Testis (tissue), 3 donors: ENCODE measurements around the gene NRN1. TPM values are rescaled to one million over a fixed set of nuclear protein-coding genes. Genes with fewer than 3 reads are reported as not detected.

ENCODE experiments used
- DNase-seq: peaks from one replicate; pipeline ENCODE4 v3.0.0-alpha.2; 2019
- H3K27ac ChIP-seq, 2 donors: fragments of 200-600 bp; sonication (generic); one replicate each; pipeline ENCODE4 v1.5.1; 2019
- H3K27me3 ChIP-seq: fragments of 200-600 bp; sonication (generic); one replicate; pipeline ENCODE4 v1.5.1; 2019
- H3K36me3 ChIP-seq: fragments of 200-600 bp; sonication (generic); one replicate; pipeline ENCODE4 v1.5.1; 2017; ENCODE audit warnings: low read depth; ENCODE audit errors: missing control alignments
- H3K4me1 ChIP-seq: fragments of 200-600 bp; sonication (generic); one replicate; pipeline ENCODE4 v1.5.1; 2019
- H3K4me3 ChIP-seq, 2 donors: fragments of 200-600 bp; sonication (generic); one replicate each; pipeline ENCODE4 v1.5.1; 2017 to 2019
- H3K9me3 ChIP-seq: fragments of 200-600 bp; sonication (generic); one replicate; pipeline ENCODE4 v1.5.1; 2017
- CTCF ChIP-seq, 3 experiments: fragments of 450-650 bp in 2 of 3; fragments of 200-600 bp in 1 of 3; sonication (generic) in 1 of 3; IDR thresholded peaks; one replicate each; pipeline ENCODE4 v1.5.1; 2016 to 2019; ENCODE audit warnings: antibody characterized with exemption in 3 of 3, mild to moderate bottlenecking in 2 of 3, moderate library complexity in 1 of 3
- POLR2A ChIP-seq: fragments of 450-650 bp; IDR thresholded peaks from one replicate; pipeline ENCODE4 v1.6.1; 2017; ENCODE audit warnings: antibody characterized with exemption, mild to moderate bottlenecking, moderate library complexity
- WGBS, 2 donors: methylation state at CpG; one replicate each; pipeline ENCODE4 v1.1.5; 2018; 5-methylcytosine and 5-hydroxymethylcytosine counted together
- intact Hi-C: fragments of 100-400 bp; cut with DNase I; formaldehyde crosslinking; loops from one replicate; pipeline ENCODE4 v1.15.1; 2023; ENCODE audit warnings: low total_unique reads
- polyA plus RNA-seq: library from polyadenylated mRNA; stranded (reverse); fragments of 350-450 nt; fragmentation: Illumina TruSeq; extraction: RNeasy Lipid Tissue Mini Kit (QIAGEN cat#74804); gene quantifications from one replicate; pipeline ENCODE4 v1.2.3, GENCODE V29; 2014; ENCODE audit warnings: low read depth, low replicate concordance; ENCODE audit not compliant: insufficient read depth
- total RNA-seq, 2 donors: library from RNA; depleted of rRNA; stranded (reverse); fragments of >200 nt; gene quantifications; one replicate each; pipeline ENCODE4 v1.2.3, GENCODE V29; 2016

NRN1 gene
- total and polyA plus RNA-seq, 3 donors from 2014 or later = 0.31 to 5.7 (median 1.3) TPM

GRCh38 chr6:5998236-5998635 is 8.5 kb downstream of the NRN1 start:
- intact Hi-C loops = no loop called here
- peaks cover 18% of the 10 kb centered on the region for H3K4me1 ChIP-seq

GRCh38 chr6:5997420-5997987 is 9.2 kb downstream of the NRN1 start:
- intact Hi-C loops = no loop called here
- Histone ChIP-seq H3K4me1 (peaks cover 14% of the 10 kb centered on the region), H3K9me3 (no peaks in the 10 kb centered on the region), H3K36me3 (no peaks in the 10 kb centered on the region), H3K4me3 (no peak overlapping the region), H3K27ac (no peak overlapping the region), H3K27me3 (peaks cover 4% of the 10 kb centered on the region)
- TF ChIP-seq CTCF (IDR thresholded peaks at IDR 0.05) = no peak
- no peak for TF ChIP-seq POLR2A
- DNase-seq = no peak
- 14% methylated on average over 18 to 22 of the region's 22 CpGs for WGBS, 2 donors

More at GRCh38 chr6:5998236-5998635, 8.5 kb downstream of the NRN1 start:
- Histone ChIP-seq H3K9me3 (no peaks in the 10 kb centered on the region), H3K27me3 (no peaks in the 10 kb centered on the region), H3K27ac (no peak overlapping the region), H3K36me3 (no peaks in the 10 kb centered on the region), H3K4me3 (no peak overlapping the region)
- TF ChIP-seq CTCF (IDR thresholded peaks at IDR 0.05) (no peak), POLR2A (no peak)
- no peak for DNase-seq
- WGBS, 2 donors = 22 to 23% methylated on average over 9 of the region's 9 CpGs

GRCh38 chr6:5996714-5997419 is 9.9 kb downstream of the NRN1 start:
- Histone ChIP-seq H3K36me3 (no peaks in the 10 kb centered on the region), H3K4me1 (peaks cover 14% of the 10 kb centered on the region), H3K9me3 (no peaks in the 10 kb centered on the region), H3K27me3 (peaks cover 4% of the 10 kb centered on the region), H3K27ac (no peak overlapping the region), H3K4me3 (peak overlapping the region; percentile 1 to 39)
- TF ChIP-seq CTCF (IDR thresholded peaks at IDR 0.05) = no peak
- intact Hi-C loops = no loop called here
- 1 to 4% methylated on average over 43 to 47 of the region's 48 CpGs for WGBS, 2 donors
- DNase-seq = no peak

GRCh38 chr6:5995949-5996713 is 10.6 kb downstream of the NRN1 start:
- intact Hi-C loops = no loop called here
- TF ChIP-seq CTCF (IDR thresholded peaks at IDR 0.05) (no peak), POLR2A (no peak)
- Histone ChIP-seq H3K4me1 (peaks cover 14% of the 10 kb centered on the region), H3K36me3 (no peaks in the 10 kb centered on the region), H3K9me3 (no peaks in the 10 kb centered on the region), H3K4me3 (peak overlapping the region; percentile 1 to 39), H3K27ac (no peak overlapping the region), H3K27me3 (peaks cover 4% of the 10 kb centered on the region)
- WGBS, 2 donors = 3 to 4% methylated on average over 27 to 41 of the region's 41 CpGs
- peak; percentile 46 for DNase-seq
